SH-SY5Y (cell line): ENCODE data around the gene CASP9.

Experiments
- GATA2 ChIP-seq: IDR thresholded peaks from 2 replicates; pipeline ENCODE4 v1.6.1; 2011; ENCODE audit warnings: mild to moderate bottlenecking, low read depth, low read length
- GATA3 ChIP-seq: IDR thresholded peaks from 2 replicates; pipeline ENCODE4 v1.6.1; 2011; ENCODE audit warnings: low read depth, mild to moderate bottlenecking, low read length, moderate library complexity

DNA sequence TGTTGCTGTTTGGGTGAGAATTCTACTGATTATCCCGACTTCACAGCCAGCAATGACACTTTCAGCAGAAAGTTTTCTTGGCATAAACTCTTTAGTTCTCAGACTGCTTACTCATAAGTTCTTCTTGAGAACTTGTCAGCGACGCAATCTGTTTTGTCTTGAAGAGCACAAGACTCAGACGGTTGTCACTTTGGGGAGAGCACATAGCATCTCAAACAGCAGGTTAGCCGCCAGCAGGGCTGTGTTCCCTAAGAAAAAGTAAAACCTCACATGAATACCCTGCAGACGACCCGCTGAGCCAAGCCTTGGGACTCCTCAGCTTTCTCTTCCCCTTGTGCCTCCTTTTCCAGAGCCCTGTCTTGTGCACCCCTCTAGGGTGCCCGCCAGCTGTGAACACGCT lies 49.5 kb upstream of the CASP9 start:
- TF ChIP-seq GATA2 (no peak), GATA3 (no peak)
